Coronary artery (tissue), 2 donors: ENCODE data around the gene COL6A1.

Source experiments
- DNase-seq: peaks from one replicate; pipeline ENCODE4 v3.0.0-alpha.2; 2017; ENCODE audit warnings: low spot score
- H3K27ac ChIP-seq, 2 donors: fragments of 200-600 bp; sonication (generic); one replicate each; pipeline ENCODE4 v1.5.1; 2016 to 2019
- H3K4me3 ChIP-seq: fragments of 200-600 bp; sonication (generic); 2 replicates; pipeline ENCODE4 v1.5.1; 2016; ENCODE audit warnings: mild to moderate bottlenecking, moderate library complexity
- TF ChIP-seq, protein P1 (sequence below): fragments of 200-600 bp; sonication (generic); IDR thresholded peaks from one replicate; pipeline ENCODE4 v1.5.1; 2019; ENCODE audit warnings: antibody characterized with exemption

Gene COL6A1

DNA sequence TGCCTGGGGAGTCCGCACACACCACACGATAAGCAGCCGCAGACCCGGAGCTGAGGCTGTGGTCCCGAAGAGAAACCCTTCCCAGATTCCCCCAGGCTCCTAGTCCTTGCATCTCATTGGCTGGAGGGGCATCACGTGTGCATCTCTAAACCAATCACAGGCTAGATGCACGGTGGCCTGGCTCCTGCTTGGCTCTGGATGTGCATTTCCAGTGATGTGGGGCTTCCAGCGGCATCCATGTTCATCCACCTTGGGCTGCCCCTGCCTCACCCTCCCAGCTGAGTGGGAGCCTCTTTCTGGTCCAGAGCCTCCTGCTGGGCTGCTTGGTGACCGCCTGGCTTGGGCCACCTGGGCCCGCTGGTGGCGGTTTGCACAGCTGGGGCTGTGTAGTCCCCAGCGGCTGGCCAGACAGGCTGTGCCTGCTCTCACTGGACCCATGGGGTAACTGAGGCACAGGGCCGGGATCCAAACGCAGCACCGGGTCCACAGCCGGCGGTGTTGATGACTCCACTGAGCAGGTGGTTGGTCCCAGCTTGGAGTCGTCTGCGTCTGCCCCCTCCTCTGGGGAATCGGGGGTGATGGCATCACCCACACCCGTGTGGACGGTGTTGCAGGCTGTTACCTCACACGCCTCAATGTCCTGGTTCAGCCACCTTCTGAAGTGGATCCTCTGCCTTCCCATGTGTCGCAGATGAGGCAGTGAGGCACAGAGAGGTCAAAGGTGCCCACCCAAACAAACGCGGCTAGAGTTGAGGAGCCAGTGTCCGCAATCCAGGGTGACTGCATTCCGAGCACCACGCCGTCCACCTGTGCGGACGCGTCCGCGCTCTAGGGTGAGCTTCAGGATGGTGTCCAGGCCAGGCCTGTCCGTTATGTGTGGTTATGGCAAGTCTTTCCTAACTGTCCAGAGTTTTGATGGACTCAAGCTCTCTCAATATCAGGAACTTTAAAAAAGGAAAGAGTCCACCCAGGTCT is 41.3 kb downstream of the COL6A1 start:
- Histone ChIP-seq H3K4me3 (peak overlapping the region; percentile 34), H3K27ac (peak overlapping the region in 1 of 2 donors; percentile 32)
- no peak for DNase-seq
- TF ChIP-seq, protein P1, sequence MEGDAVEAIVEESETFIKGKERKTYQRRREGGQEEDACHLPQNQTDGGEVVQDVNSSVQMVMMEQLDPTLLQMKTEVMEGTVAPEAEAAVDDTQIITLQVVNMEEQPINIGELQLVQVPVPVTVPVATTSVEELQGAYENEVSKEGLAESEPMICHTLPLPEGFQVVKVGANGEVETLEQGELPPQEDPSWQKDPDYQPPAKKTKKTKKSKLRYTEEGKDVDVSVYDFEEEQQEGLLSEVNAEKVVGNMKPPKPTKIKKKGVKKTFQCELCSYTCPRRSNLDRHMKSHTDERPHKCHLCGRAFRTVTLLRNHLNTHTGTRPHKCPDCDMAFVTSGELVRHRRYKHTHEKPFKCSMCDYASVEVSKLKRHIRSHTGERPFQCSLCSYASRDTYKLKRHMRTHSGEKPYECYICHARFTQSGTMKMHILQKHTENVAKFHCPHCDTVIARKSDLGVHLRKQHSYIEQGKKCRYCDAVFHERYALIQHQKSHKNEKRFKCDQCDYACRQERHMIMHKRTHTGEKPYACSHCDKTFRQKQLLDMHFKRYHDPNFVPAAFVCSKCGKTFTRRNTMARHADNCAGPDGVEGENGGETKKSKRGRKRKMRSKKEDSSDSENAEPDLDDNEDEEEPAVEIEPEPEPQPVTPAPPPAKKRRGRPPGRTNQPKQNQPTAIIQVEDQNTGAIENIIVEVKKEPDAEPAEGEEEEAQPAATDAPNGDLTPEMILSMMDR, result no peak

- TF ChIP-seq, protein P1, result no peak
- Histone ChIP-seq H3K27ac (no peak overlapping the region), H3K4me3 (no peak overlapping the region)
- DNase-seq, result no peak
Observed at GRCh38 chr21:46023555-46023954, 42.0 kb downstream of the COL6A1 start.

- Histone ChIP-seq H3K27ac (no peak overlapping the region), H3K4me3 (no peak overlapping the region)
- no peak for DNase-seq
- TF ChIP-seq, protein P1, result no peak
Observed at GRCh38 chr21:46024141-46024540, 42.6 kb downstream of the COL6A1 start.

GRCh38 chr21:46025113-46025770 is 43.7 kb downstream of the COL6A1 start:
- peak overlapping the region in 1 of 2 donors; percentile 54 for H3K27ac ChIP-seq
- H3K4me3 ChIP-seq, result no peak overlapping the region
- no peak for DNase-seq
- TF ChIP-seq, protein P1, result no peak

GRCh38 chr21:46027851-46028493 is 46.4 kb downstream of the COL6A1 start:
- Histone ChIP-seq H3K4me3 (no peak overlapping the region), H3K27ac (peak overlapping the region; percentile 57 to 70)
- TF ChIP-seq, protein P1, result no peak
- DNase-seq, result no peak

DNA sequence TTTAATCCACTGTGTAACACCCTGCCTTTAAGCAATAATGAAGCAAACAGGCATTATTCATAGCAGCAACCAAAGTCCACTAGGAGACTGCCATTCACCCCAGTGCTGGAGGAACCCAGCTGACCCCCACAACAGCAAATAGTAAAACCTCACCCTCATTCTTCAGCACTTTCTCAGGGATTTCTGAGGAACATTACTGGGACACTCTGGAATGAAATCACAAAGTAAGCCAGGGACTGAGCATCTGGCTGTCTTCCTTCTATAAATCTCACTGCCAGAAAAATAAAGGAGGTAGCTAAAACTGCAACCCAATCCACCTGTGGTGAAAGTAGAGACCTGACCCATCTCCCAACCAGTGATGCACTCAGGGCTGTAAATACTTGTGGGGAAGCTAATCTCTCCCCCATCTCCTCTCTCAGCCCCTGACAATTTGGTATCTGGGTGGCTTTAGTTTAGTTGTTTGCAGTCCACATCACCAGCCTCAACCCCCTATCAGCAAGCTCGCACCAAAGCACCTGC is 47.1 kb downstream of the COL6A1 start:
- DNase-seq, result no peak
- H3K27ac ChIP-seq, result peak overlapping the region; percentile 57 to 70

More for the DNA sequence above, 47.1 kb downstream of the COL6A1 start:
- H3K4me3 ChIP-seq, result no peak overlapping the region
- TF ChIP-seq, protein P1, result no peak
